T-cell (primary cell): ENCODE results near the gene CCL25. TPM values are rescaled to one million over a fixed set of nuclear protein-coding genes. Genes with fewer than 3 reads are reported as not detected.
"Not testable (repeated sequence)": the region's sequence is repeated elsewhere in the genome, so short reads cannot be mapped to it uniquely, and the experiment has no call there.

ENCODE experiments used
- ATAC-seq, 4 experiments: fragments of 200-7000 bp in 3 of 4; fragments of 150-1000 bp in 1 of 4; cut with Tn5 transposase; replicated peaks in 1 of 4; 1 replicate in 3 of 4; 2 replicates in 1 of 4; pipeline ENCODE4 v1.10.0; 2021; ENCODE audit warnings: moderate library complexity in 3 of 4, mild to moderate bottlenecking in 2 of 4, moderate number of reproducible peaks in 1 of 4
- CTCF ChIA-PET, 2 donors: fragments of 300-600 bp; sonication (Branson Sonifier 250); formaldehyde crosslinking; loops; one replicate each; lab custom pipeline; 2022; ENCODE audit warnings: antibody characterized with exemption in 2 of 2; lab: Charles Lee
- POLR2A ChIA-PET, 2 donors: fragments of 300-600 bp; sonication (Branson Sonifier 250); formaldehyde crosslinking; loops; one replicate each; lab custom pipeline; 2022; ENCODE audit warnings: antibody characterized with exemption in 2 of 2; lab: Charles Lee
- DNase-seq, 35 experiments: peaks; one replicate each; pipeline versions ENCODE4 v3.0.0 to v3.0.0-alpha.2; 2013 to 2023
- H3K27ac ChIP-seq: one replicate; pipeline ENCODE4 v1.5.1; 2013; ENCODE audit warnings: low read length
- H3K27me3 ChIP-seq, 2 experiments: replicated peaks in 1 of 2; 1 replicate in 1 of 2; 2 replicates in 1 of 2; pipeline versions ENCODE4 v1.6.1 to v1.7.0; 2013; ENCODE audit warnings: low read length in 1 of 2, mixed read lengths in 1 of 2; ENCODE audit not compliant: control insufficient read depth in 2 of 2, insufficient read depth in 2 of 2; ENCODE audit errors: extremely low read depth in 1 of 2
- H3K36me3 ChIP-seq, 2 donors: 1 replicate in 1 of 2; 2 replicates in 1 of 2; pipeline versions ENCODE4 v1.6.1 to v1.7.0; 2013; ENCODE audit warnings: low read length in 1 of 2; ENCODE audit not compliant: control insufficient read depth in 2 of 2, insufficient read depth in 1 of 2; ENCODE audit errors: extremely low read depth in 1 of 2
- H3K4me1 ChIP-seq, 2 experiments: 1 replicate in 1 of 2; 2 replicates in 1 of 2; pipeline versions ENCODE4 v1.6.1 to v1.7.0; 2013; ENCODE audit warnings: low read length in 2 of 2, mixed read lengths in 1 of 2; ENCODE audit not compliant: insufficient read depth in 2 of 2, control insufficient read depth in 1 of 2; ENCODE audit errors: extremely low read depth in 1 of 2
- H3K4me3 ChIP-seq, 2 donors: 1 replicate in 1 of 2; 2 replicates in 1 of 2; pipeline versions ENCODE4 v1.5.1 to v1.7.0; 2013; ENCODE audit warnings: mild to moderate bottlenecking in 2 of 2, low read length in 1 of 2, moderate library complexity in 1 of 2; ENCODE audit not compliant: control insufficient read depth in 1 of 2; ENCODE audit errors: extremely low read depth in 1 of 2
- H3K9me3 ChIP-seq: 2 replicates; pipeline ENCODE4 v1.7.0; 2013
- H3K27ac Mint-ChIP-seq, 2 donors: one replicate each; pipeline ENCODE4 v1.8.0; 2020 to 2021; ENCODE audit warnings: mild to moderate bottlenecking in 2 of 2, mixed read lengths in 2 of 2
- H3K27me3 Mint-ChIP-seq, 2 donors: one replicate each; pipeline ENCODE4 v1.8.0; 2021 to 2022; ENCODE audit warnings: mixed read lengths in 2 of 2
- H3K36me3 Mint-ChIP-seq: one replicate; pipeline ENCODE4 v1.8.0; 2021; ENCODE audit warnings: mixed read lengths
- H3K4me1 Mint-ChIP-seq, 3 donors: one replicate each; pipeline ENCODE4 v1.8.0; 2020 to 2022; ENCODE audit warnings: mixed read lengths in 3 of 3, mild to moderate bottlenecking in 1 of 3
- H3K4me3 Mint-ChIP-seq, 3 donors: one replicate each; pipeline ENCODE4 v1.8.0; 2020 to 2022; ENCODE audit warnings: mild to moderate bottlenecking in 3 of 3, mixed read lengths in 3 of 3, moderate library complexity in 3 of 3
- H3K9me3 Mint-ChIP-seq, 3 donors: one replicate each; pipeline ENCODE4 v1.8.0; 2020 to 2022; ENCODE audit warnings: mixed read lengths in 3 of 3
- WGBS: methylation state at CpG from one replicate; pipeline ENCODE4 v1.1.5; 2013; ENCODE audit warnings: missing lambda C conversion rate; ENCODE audit not compliant: insufficient coverage; 5-methylcytosine and 5-hydroxymethylcytosine counted together
- total RNA-seq, 35 experiments: library from RNA in 6 of 35; stranded (reverse) in 6 of 35; fragments of 120-200 nt in 1 of 35; gene quantifications; one replicate each; pipeline versions ENCODE4 v1.2.1 to v1.2.4 and lab custom pipeline; 2013 to 2026

Gene CCL25
- total RNA-seq, 5 donors from 2014 or later (not counting 1 experiment from before 2014, with no cell fraction given): 1.4 TPM; not detected in 4

- peaks cover 0 to 30% of the 10 kb centered on the region in 2 experiments for H3K27me3 ChIP-seq
- Mint-ChIP-seq H3K9me3 (peaks cover 5 to 20% (median 11%) of the 10 kb centered on the region in 3 donors), H3K27me3 (peaks cover 2 to 6% of the 10 kb centered on the region in 2 donors), H3K36me3 (peaks cover 3% of the 10 kb centered on the region), H3K4me3 (no peak overlapping the region), H3K27ac (no peak overlapping the region), H3K4me1 (no peaks in the 10 kb centered on the region)
- peak overlapping the region in 1 of 2 donors; percentile 19 for H3K4me3 ChIP-seq
- whole genome bisulfite sequencing: 100% methylated on average over 2 of the region's 3 CpGs
- H3K9me3 ChIP-seq: peaks cover 2% of the 10 kb centered on the region
- H3K27ac ChIP-seq: no peak overlapping the region
- POLR2A ChIA-PET: no interaction called here
- DNase-seq (no peak), ATAC-seq (no peak)
- H3K4me1 ChIP-seq: no peaks in the 10 kb centered on the region
- H3K36me3 ChIP-seq: no peaks in the 10 kb centered on the region
- CTCF ChIA-PET: no interaction called here
Observed at GRCh38 chr19:8096071-8096470, 43.5 kb downstream of the CCL25 start.

GRCh38 chr19:8097198-8097597 lies 44.6 kb downstream of the CCL25 start:
- Histone ChIP-seq H3K27me3 (peaks cover 0 to 32% of the 10 kb centered on the region in 2 experiments), H3K9me3 (peaks cover 2% of the 10 kb centered on the region), H3K4me3 (no peak overlapping the region), H3K36me3 (no peaks in the 10 kb centered on the region), H3K27ac (no peak overlapping the region), H3K4me1 (no peaks in the 10 kb centered on the region)
- no peak for DNase-seq
- Mint-ChIP-seq H3K36me3 (peaks cover 3% of the 10 kb centered on the region), H3K4me1 (no peaks in the 10 kb centered on the region), H3K27me3 (peaks cover 2 to 8% of the 10 kb centered on the region in 2 donors), H3K9me3 (peaks cover 5 to 20% (median 11%) of the 10 kb centered on the region in 3 donors), H3K27ac (no peak overlapping the region), H3K4me3 (no peak overlapping the region)
- POLR2A ChIA-PET: no interaction called here
- 100% methylated on average over 1 of the region's 10 CpGs for WGBS
- ATAC-seq: no peak
- CTCF ChIA-PET: no interaction called here

- CTCF ChIA-PET: no interaction called here
- 74% methylated on average over 3 of the region's 5 CpGs for WGBS
Observed at GRCh38 chr19:8097681-8098567, 45.4 kb downstream of the CCL25 start.

GRCh38 chr19:8101311-8101710 lies 48.8 kb downstream of the CCL25 start:
- H3K4me3 ChIP-seq: no peak overlapping the region
- Mint-ChIP-seq H3K4me1 (no peaks in the 10 kb centered on the region), H3K36me3 (peaks cover 3% of the 10 kb centered on the region), H3K27me3 (peaks cover 15% of the 10 kb centered on the region in 2 donors), H3K9me3 (peaks cover 0 to 4% (median 4%) of the 10 kb centered on the region in 3 donors), H3K27ac (no peak overlapping the region), H3K4me3 (no peak overlapping the region)
- H3K4me1 ChIP-seq: no peaks in the 10 kb centered on the region
- H3K36me3 ChIP-seq: no peaks in the 10 kb centered on the region
- peaks cover 0 to 37% of the 10 kb centered on the region in 2 experiments for H3K27me3 ChIP-seq
- ChIA-PET CTCF (no interaction called here), POLR2A (no interaction called here)
- ATAC-seq: no peak
- DNase-seq: no peak
- 91% methylated on average over 4 of the region's 4 CpGs for WGBS
- no peaks in the 10 kb centered on the region for H3K9me3 ChIP-seq
- H3K27ac ChIP-seq: no peak overlapping the region

More at GRCh38 chr19:8097681-8098567, 45.4 kb downstream of the CCL25 start:
- Mint-ChIP-seq H3K27me3 (peaks cover 6 to 8% of the 10 kb centered on the region in 2 donors), H3K4me1 (no peaks in the 10 kb centered on the region), H3K27ac (no peak overlapping the region), H3K9me3 (peaks cover 5 to 20% (median 11%) of the 10 kb centered on the region in 3 donors), H3K4me3 (no peak overlapping the region), H3K36me3 (peaks cover 3% of the 10 kb centered on the region)
- Histone ChIP-seq H3K4me3 (no peak overlapping the region), H3K36me3 (no peaks in the 10 kb centered on the region), H3K4me1 (no peaks in the 10 kb centered on the region), H3K9me3 (peaks cover 2% of the 10 kb centered on the region), H3K27me3 (peaks cover 0 to 37% of the 10 kb centered on the region in 2 experiments), H3K27ac (no peak overlapping the region)
- ATAC-seq (no peak), DNase-seq (no peak)
- POLR2A ChIA-PET: no interaction called here

GRCh38 chr19:8101910-8102309 lies 49.4 kb downstream of the CCL25 start:
- H3K36me3 Mint-ChIP-seq, DNase-seq, H3K9me3 ChIP-seq, H3K4me1 Mint-ChIP-seq, H3K27ac ChIP-seq, POLR2A ChIA-PET, H3K9me3 Mint-ChIP-seq, H3K36me3 ChIP-seq, H3K4me3 Mint-ChIP-seq, H3K4me3 ChIP-seq, H3K4me1 ChIP-seq, ATAC-seq, H3K27ac Mint-ChIP-seq: not testable (repeated sequence)
- H3K27me3 Mint-ChIP-seq: peaks cover 15% of the 10 kb centered on the region in 2 donors
- CTCF ChIA-PET: interaction anchor here in 1 of 2 donors (0.6 kb wide), 1 partner anchor 996 kb away, joined by 3 read pairs; no protein-coding TSS in a partner anchor
- WGBS: 100% methylated on average over 3 of the region's 12 CpGs
- peaks cover 0 to 35% of the 10 kb centered on the region in 2 experiments for H3K27me3 ChIP-seq

- Histone ChIP-seq H3K9me3 (no peaks in the 10 kb centered on the region), H3K36me3 (no peaks in the 10 kb centered on the region), H3K4me1 (no peaks in the 10 kb centered on the region), H3K27ac (no peak overlapping the region), H3K27me3 (peaks cover 0 to 52% of the 10 kb centered on the region in 2 experiments), H3K4me3 (no peak overlapping the region)
- no peak overlapping the region for H3K4me3 Mint-ChIP-seq
- no peaks in the 10 kb centered on the region for H3K9me3 Mint-ChIP-seq
- no peaks in the 10 kb centered on the region for H3K36me3 Mint-ChIP-seq
- no peaks in the 10 kb centered on the region for H3K4me1 Mint-ChIP-seq
- H3K27ac Mint-ChIP-seq: no peak overlapping the region
- no CpG with 5 or more reads among the region's 2 CpGs for WGBS
- DNase-seq (no peak), ATAC-seq (no peak)
- ChIA-PET CTCF (no interaction called here), POLR2A (no interaction called here)
- H3K27me3 Mint-ChIP-seq: peaks cover 18 to 31% of the 10 kb centered on the region in 2 donors
Observed at GRCh38 chr19:8105471-8105870, 52.9 kb downstream of the CCL25 start.
